SK-N-SH (cell line): ENCODE measurements around the gene ONECUT1. TPM values are rescaled to one million over a fixed set of nuclear protein-coding genes. Genes with fewer than 3 reads are reported as not detected.

ENCODE experiments used
- CTCF ChIA-PET: fragments of 300-600, 350-600 bp; formaldehyde crosslinking; extraction: SDS; loops from one replicate; lab custom pipeline; 2021; lab: Yijun Ruan, JAX
- POLR2A ChIA-PET: fragments of 350-600 bp; sonication (Branson Sonifier 250); formaldehyde crosslinking; extraction: SDS; loops from one replicate; lab custom pipeline; 2020; ENCODE audit warnings: antibody characterized with exemption, inconsistent platforms; lab: Yijun Ruan, JAX
- DNase-seq: peaks from one replicate; pipeline ENCODE4 v3.0.0; 2012
- H2AFZ ChIP-seq: fragments of 200-600 bp; sonication (generic); 2 replicates; pipeline ENCODE4 v1.8.1; 2016; ENCODE audit warnings: antibody characterized with exemption, mild to moderate bottlenecking, low read depth
- H3F3A ChIP-seq: fragments of 200-600 bp; sonication (generic); replicated peaks from 2 replicates; pipeline ENCODE3; 2016; ENCODE audit warnings: antibody characterized with exemption, mild to moderate bottlenecking; ENCODE audit not compliant: insufficient read depth
- H3K27ac ChIP-seq, 2 experiments: fragments of 200-500 bp in 1 of 2; fragments of 200-600 bp in 1 of 2; sonication (Bioruptor generic) in 1 of 2; sonication (generic), shearing (Covaris generic) in 1 of 2; 2 replicates each; pipeline versions ENCODE4 v1.5.1 to v1.6.1; 2014 to 2016; ENCODE audit warnings: low read depth in 2 of 2, inconsistent platforms in 1 of 2, low read length in 1 of 2, mild to moderate bottlenecking in 1 of 2, mixed read lengths in 1 of 2
- H3K27me3 ChIP-seq: fragments of 200-600 bp; sonication (generic), shearing (Covaris generic); 2 replicates; pipeline ENCODE4 v1.6.1; 2016; ENCODE audit warnings: mixed run types; ENCODE audit not compliant: insufficient read depth
- H3K36me3 ChIP-seq, 2 experiments: fragments of 200-500 bp in 1 of 2; fragments of 200-600 bp in 1 of 2; sonication (Bioruptor generic) in 1 of 2; sonication (generic) in 1 of 2; replicated peaks in 1 of 2; 2 replicates each; pipeline versions ENCODE3 to v1.5.1; 2014 to 2016; ENCODE audit warnings: low read length in 1 of 2, mild to moderate bottlenecking in 1 of 2; ENCODE audit not compliant: insufficient read depth in 2 of 2, control insufficient read depth in 1 of 2
- H3K4me1 ChIP-seq, 2 experiments: fragments of 200-500 bp in 1 of 2; fragments of 200-600 bp in 1 of 2; sonication (Bioruptor generic) in 1 of 2; sonication (generic), shearing (Covaris generic) in 1 of 2; 2 replicates each; pipeline versions ENCODE4 v1.5.1 to v1.6.1; 2014 to 2016; ENCODE audit warnings: low read depth in 1 of 2, low read length in 1 of 2, mixed run types in 1 of 2; ENCODE audit not compliant: insufficient read depth in 2 of 2, control insufficient read depth in 1 of 2
- H3K4me2 ChIP-seq: fragments of 200-600 bp; sonication (generic), shearing (Covaris generic); 2 replicates; pipeline ENCODE4 v1.6.1; 2017; ENCODE audit warnings: mixed run types
- H3K4me3 ChIP-seq, 2 experiments: fragments of 200-500 bp in 1 of 2; fragments of 200-600 bp in 1 of 2; sonication (Bioruptor generic) in 1 of 2; sonication (generic), shearing (Covaris generic) in 1 of 2; 2 replicates each; pipeline versions ENCODE4 v1.5.1 to v1.8.1; 2014 to 2016; ENCODE audit warnings: low read depth in 2 of 2, inconsistent platforms in 1 of 2, low read length in 1 of 2, mild to moderate bottlenecking in 1 of 2, mixed read lengths in 1 of 2, moderate library complexity in 1 of 2
- H3K79me2 ChIP-seq: fragments of 200-600 bp; sonication (generic); 2 replicates; pipeline ENCODE4 v1.8.1; 2017; ENCODE audit warnings: mild to moderate bottlenecking; ENCODE audit not compliant: insufficient read depth
- H3K9ac ChIP-seq: fragments of 200-600 bp; sonication (generic); 2 replicates; pipeline ENCODE4 v1.6.1; 2017; ENCODE audit warnings: mixed run types
- H3K9me2 ChIP-seq: fragments of 200-600 bp; sonication (generic); 2 replicates; pipeline ENCODE4 v1.6.1; 2017; ENCODE audit warnings: mixed run types
- H3K9me3 ChIP-seq: fragments of 200-600 bp; sonication (generic); 2 replicates; pipeline ENCODE4 v1.6.1; 2017; ENCODE audit warnings: mixed run types, mild to moderate bottlenecking, moderate library complexity
- H4K20me1 ChIP-seq: fragments of 200-600 bp; sonication (generic); 2 replicates; pipeline ENCODE4 v1.6.1; 2017; ENCODE audit warnings: mild to moderate bottlenecking, mixed run types; ENCODE audit not compliant: insufficient read depth
- ELF1 ChIP-seq: IDR thresholded peaks from 2 replicates; pipeline ENCODE4 v1.4.0; 2012
- FOXJ3 ChIP-seq: sonication (generic); formaldehyde crosslinking; IDR thresholded peaks from 2 replicates; pipeline ENCODE4 v1.5.1; 2020; ENCODE audit warnings: mild to moderate bottlenecking, missing genetic modification reagents
- GABPA ChIP-seq: IDR thresholded peaks from 2 replicates; pipeline ENCODE4 v1.4.0; 2012; ENCODE audit warnings: low read depth, mild to moderate bottlenecking
- GATA2 ChIP-seq: sonication (generic); formaldehyde crosslinking; IDR thresholded peaks from 2 replicates; pipeline ENCODE4 v1.5.0; 2020; ENCODE audit warnings: mild to moderate bottlenecking, missing genetic modification reagents
- MEF2A ChIP-seq: IDR thresholded peaks from 2 replicates; pipeline ENCODE4 v1.4.0; 2012; ENCODE audit warnings: low read depth, borderline replicate concordance
- NFIC ChIP-seq: IDR thresholded peaks from 2 replicates; pipeline ENCODE4 v1.4.0; 2012; ENCODE audit warnings: borderline replicate concordance
- NRF1 ChIP-seq: IDR thresholded peaks from 2 replicates; pipeline ENCODE4 v1.6.1; 2012; ENCODE audit warnings: low read depth, mild to moderate bottlenecking, low read length
- RAD21 ChIP-seq: IDR thresholded peaks from 2 replicates; pipeline ENCODE4 v1.6.1; 2012; ENCODE audit warnings: mild to moderate bottlenecking, low read length
- RCOR1 ChIP-seq: fragments of 150-350 bp; IDR thresholded peaks from 2 replicates; pipeline ENCODE4 v1.6.1; 2017; ENCODE audit warnings: antibody characterized with exemption, low read length
- TAF1 ChIP-seq: IDR thresholded peaks from 2 replicates; pipeline ENCODE4 v1.6.1; 2012; ENCODE audit warnings: low read depth, mild to moderate bottlenecking, low read length, moderate library complexity, borderline replicate concordance
- TCF12 ChIP-seq: IDR thresholded peaks from 2 replicates; pipeline ENCODE4 v1.4.0; 2012
- WGBS: methylation state at CpG from one replicate; pipeline ENCODE4 v1.1.6; 2017; ENCODE audit warnings: low lambda C conversion rate; 5-methylcytosine and 5-hydroxymethylcytosine counted together
- polyA plus RNA-seq, 3 experiments: library from polyadenylated mRNA; depleted of rRNA; stranded (reverse); fragments of >200 nt; gene quantifications; 2 replicates each; pipeline ENCODE4 v1.2.3, GENCODE V29; 2012
- TF ChIP-seq, protein P1 (sequence below): fragments of 150-350 bp; IDR thresholded peaks from 2 replicates; pipeline ENCODE4 v1.6.1; 2017; ENCODE audit warnings: antibody characterized with exemption, low read length, low read depth, borderline replicate concordance
- TF ChIP-seq, protein P2 (sequence below): fragments of 200-600 bp; sonication (generic); IDR thresholded peaks from 2 replicates; pipeline ENCODE4 v1.6.1; 2017; ENCODE audit warnings: antibody characterized with exemption, mild to moderate bottlenecking, moderate library complexity

Gene ONECUT1
- polyA plus RNA-seq, 1 of the 3 experiments (the other 2 are of a cell fraction), result not detected

DNA sequence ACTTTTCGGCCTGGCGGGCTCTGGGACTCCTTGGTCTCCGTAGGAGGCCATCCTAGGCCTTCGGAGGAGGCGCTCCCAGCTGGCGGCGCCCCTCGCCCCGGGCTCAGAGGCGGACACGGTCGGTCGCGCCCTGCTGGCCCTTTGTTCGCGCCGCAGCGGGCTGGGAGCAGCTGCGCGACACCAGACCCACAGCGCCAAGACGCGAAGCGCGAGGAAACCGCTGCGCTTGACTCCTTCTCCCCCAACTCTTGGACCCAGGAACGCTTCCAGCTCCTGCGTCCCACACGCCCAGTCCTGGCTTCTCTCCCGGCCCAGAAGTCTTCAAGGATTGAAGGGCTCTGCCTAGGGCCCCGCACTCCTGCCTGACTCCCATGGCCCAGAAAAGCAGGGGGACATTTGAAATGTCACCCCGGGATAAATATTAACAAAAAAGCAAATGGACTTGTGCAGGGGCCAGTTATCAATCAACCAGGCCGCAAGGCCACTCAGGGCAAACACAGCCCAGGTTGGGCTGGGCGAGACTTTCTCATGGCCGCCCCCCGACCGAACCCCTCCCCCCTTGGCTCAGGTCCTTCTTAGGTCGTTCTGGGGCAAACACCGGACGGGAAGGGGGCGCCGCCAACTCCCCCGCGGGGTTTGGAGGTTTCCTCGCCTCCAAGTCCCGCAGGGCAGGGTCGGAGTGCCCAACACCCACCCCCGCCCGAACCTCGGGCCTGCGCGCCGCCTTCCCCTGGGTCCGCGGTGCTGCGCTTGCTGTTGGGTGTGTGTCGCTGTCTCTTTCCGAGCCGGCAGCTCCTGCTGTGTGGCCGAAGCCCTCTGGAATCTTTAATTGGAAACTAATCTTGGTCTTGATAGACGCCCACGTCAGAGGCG, 5.1 kb downstream of the ONECUT1 start:
- WGBS, result 27% methylated on average over 55 of the region's 64 CpGs
- TF ChIP-seq NFIC, result no peak
- TF ChIP-seq TCF12, result no peak
- TF ChIP-seq, protein P1, sequence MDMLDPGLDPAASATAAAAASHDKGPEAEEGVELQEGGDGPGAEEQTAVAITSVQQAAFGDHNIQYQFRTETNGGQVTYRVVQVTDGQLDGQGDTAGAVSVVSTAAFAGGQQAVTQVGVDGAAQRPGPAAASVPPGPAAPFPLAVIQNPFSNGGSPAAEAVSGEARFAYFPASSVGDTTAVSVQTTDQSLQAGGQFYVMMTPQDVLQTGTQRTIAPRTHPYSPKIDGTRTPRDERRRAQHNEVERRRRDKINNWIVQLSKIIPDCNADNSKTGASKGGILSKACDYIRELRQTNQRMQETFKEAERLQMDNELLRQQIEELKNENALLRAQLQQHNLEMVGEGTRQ, result no peak
- TF ChIP-seq MEF2A, result no peak
- TF ChIP-seq TAF1, result no peak
- TF ChIP-seq RAD21, result no peak
- TF ChIP-seq GATA2, result no peak
- no peak for TF ChIP-seq NRF1
- TF ChIP-seq FOXJ3 (CRISPR knock-in tag), result no peak
- TF ChIP-seq GABPA, result no peak
- TF ChIP-seq, protein P2, sequence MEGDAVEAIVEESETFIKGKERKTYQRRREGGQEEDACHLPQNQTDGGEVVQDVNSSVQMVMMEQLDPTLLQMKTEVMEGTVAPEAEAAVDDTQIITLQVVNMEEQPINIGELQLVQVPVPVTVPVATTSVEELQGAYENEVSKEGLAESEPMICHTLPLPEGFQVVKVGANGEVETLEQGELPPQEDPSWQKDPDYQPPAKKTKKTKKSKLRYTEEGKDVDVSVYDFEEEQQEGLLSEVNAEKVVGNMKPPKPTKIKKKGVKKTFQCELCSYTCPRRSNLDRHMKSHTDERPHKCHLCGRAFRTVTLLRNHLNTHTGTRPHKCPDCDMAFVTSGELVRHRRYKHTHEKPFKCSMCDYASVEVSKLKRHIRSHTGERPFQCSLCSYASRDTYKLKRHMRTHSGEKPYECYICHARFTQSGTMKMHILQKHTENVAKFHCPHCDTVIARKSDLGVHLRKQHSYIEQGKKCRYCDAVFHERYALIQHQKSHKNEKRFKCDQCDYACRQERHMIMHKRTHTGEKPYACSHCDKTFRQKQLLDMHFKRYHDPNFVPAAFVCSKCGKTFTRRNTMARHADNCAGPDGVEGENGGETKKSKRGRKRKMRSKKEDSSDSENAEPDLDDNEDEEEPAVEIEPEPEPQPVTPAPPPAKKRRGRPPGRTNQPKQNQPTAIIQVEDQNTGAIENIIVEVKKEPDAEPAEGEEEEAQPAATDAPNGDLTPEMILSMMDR, result no peak
- TF ChIP-seq RCOR1, result no peak
- TF ChIP-seq ELF1, result no peak
- Histone ChIP-seq H3K4me3 (no peak overlapping the region), H3K9ac (no peak overlapping the region), H3F3A (no peaks in the 10 kb centered on the region), H3K79me2 (no peaks in the 10 kb centered on the region), H3K4me2 (no peak overlapping the region), H4K20me1 (no peaks in the 10 kb centered on the region), H3K4me1 (peaks cover 0 to 7% of the 10 kb centered on the region in 2 experiments; a peak in 1 of 4 replicates), H3K36me3 (no peaks in the 10 kb centered on the region), H3K27ac (no peak overlapping the region), H3K9me3 (no peaks in the 10 kb centered on the region; the same call in 1 of the 2 replicates), H3K27me3 (peaks cover 85% of the 10 kb centered on the region), H2AFZ (no peak overlapping the region), H3K9me2 (no peaks in the 10 kb centered on the region)
- CTCF ChIA-PET, result interaction anchor here (0.8 to 2.3 kb wide), 6 partner anchors 8 to 529 kb away, joined by 3 to 14 read pairs (median 4); no protein-coding TSS in a partner anchor
- POLR2A ChIA-PET, result no interaction called here
- DNase-seq, result no peak
